SH-SY5Y (cell line): ENCODE data around the gene ANKS3.

Source experiments
- GATA2 ChIP-seq: IDR thresholded peaks from 2 replicates; pipeline ENCODE4 v1.6.1; 2011; ENCODE audit warnings: mild to moderate bottlenecking, low read depth, low read length
- GATA3 ChIP-seq: IDR thresholded peaks from 2 replicates; pipeline ENCODE4 v1.6.1; 2011; ENCODE audit warnings: low read depth, mild to moderate bottlenecking, low read length, moderate library complexity

DNA sequence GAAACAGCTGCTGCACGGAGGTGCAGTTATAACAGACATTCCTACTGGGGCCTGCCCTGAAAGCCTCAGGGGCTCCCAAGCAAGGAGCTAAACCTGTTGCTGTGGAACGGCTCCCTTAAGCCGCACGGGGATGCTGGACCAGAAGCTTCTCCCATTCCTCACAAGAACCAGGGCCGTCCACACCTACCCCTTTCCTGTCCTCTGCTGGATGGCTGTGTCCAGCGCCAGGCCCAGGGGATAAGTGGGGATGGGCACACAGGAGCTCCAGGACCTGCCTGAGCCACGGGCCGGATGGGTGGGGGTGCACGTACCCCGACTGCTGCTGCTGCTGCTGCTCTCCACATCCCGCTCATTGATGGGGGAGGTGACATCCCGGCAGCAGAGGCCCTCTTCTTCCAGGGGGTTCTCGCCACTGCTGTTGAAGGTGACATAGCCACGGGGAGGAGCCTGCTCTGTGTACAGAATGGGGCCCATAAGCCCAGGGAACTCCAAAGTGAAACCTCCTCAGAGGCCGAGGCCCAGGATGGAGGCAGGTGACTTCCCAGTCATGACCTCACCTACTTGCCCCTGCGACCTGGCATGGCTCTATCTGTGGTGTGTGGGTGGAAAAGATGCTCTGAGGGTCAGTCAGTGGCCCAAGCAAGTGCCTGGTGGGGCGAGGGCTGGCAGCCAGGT is 32.1 kb downstream of the ANKS3 start:
- TF ChIP-seq GATA2 (no peak), GATA3 (no peak)
